MM.1S (cell line): ENCODE results near the gene FAM81A.

Experiments used
- DNase-seq: peaks from one replicate; pipeline ENCODE4 v3.0.0-alpha.2; 2015
- H2AFZ ChIP-seq: fragments of 300-600 bp; sonication (generic); 2 replicates; pipeline ENCODE4 v1.6.0; 2016; ENCODE audit warnings: antibody characterized with exemption, low read length
- H3F3A ChIP-seq: fragments of 300-600 bp; sonication (generic); 2 replicates; pipeline ENCODE4 v1.6.1; 2016; ENCODE audit warnings: mild to moderate bottlenecking, antibody characterized with exemption, low read length, moderate library complexity, mixed read lengths; ENCODE audit not compliant: insufficient read depth
- H3K27ac ChIP-seq: fragments of 300-600 bp; sonication (generic); 2 replicates; pipeline ENCODE4 v1.5.1; 2016; ENCODE audit warnings: mild to moderate bottlenecking, low read length
- H3K27me3 ChIP-seq: fragments of 300-600 bp; sonication (generic); replicated peaks from 2 replicates; pipeline ENCODE4 v1.6.0; 2016; ENCODE audit warnings: low read length; ENCODE audit not compliant: insufficient read depth
- H3K36me3 ChIP-seq: fragments of 300-600 bp; sonication (generic); replicated peaks from 2 replicates; pipeline ENCODE4 v1.6.1; 2016; ENCODE audit warnings: mild to moderate bottlenecking, low read length, mixed read lengths; ENCODE audit not compliant: insufficient read depth
- H3K4me1 ChIP-seq: fragments of 300-600 bp; sonication (generic); 2 replicates; pipeline ENCODE4 v1.6.1; 2016; ENCODE audit warnings: low read length, mixed read lengths
- H3K4me2 ChIP-seq: fragments of 300-600 bp; sonication (generic); 2 replicates; pipeline ENCODE4 v1.6.0; 2016; ENCODE audit warnings: low read depth, low read length
- H3K4me3 ChIP-seq: fragments of 300-600 bp; sonication (generic); 2 replicates; pipeline ENCODE4 v1.5.1; 2016; ENCODE audit warnings: low read length, mixed read lengths
- H3K79me2 ChIP-seq: fragments of 300-600 bp; sonication (generic); 2 replicates; pipeline ENCODE4 v1.6.1; 2016; ENCODE audit warnings: mixed run types, low read length, mixed read lengths
- H3K9ac ChIP-seq: fragments of 300-600 bp; sonication (generic); 2 replicates; pipeline ENCODE4 v1.6.1; 2016; ENCODE audit warnings: low read length, mixed read lengths
- H3K9me2 ChIP-seq: fragments of 300-600 bp; sonication (generic); replicated peaks from 2 replicates; pipeline ENCODE4 v1.6.1; 2016; ENCODE audit warnings: mild to moderate bottlenecking, low read length, mixed read lengths; ENCODE audit not compliant: insufficient read depth
- H3K9me3 ChIP-seq: fragments of 300-600 bp; sonication (generic); replicated peaks from 2 replicates; pipeline ENCODE4 v1.6.1; 2016; ENCODE audit warnings: mild to moderate bottlenecking, low read length, mixed read lengths; ENCODE audit not compliant: insufficient read depth
- H4K20me1 ChIP-seq: fragments of 300-600 bp; sonication (generic); 2 replicates; pipeline ENCODE4 v1.6.1; 2016; ENCODE audit warnings: mild to moderate bottlenecking, low read length, moderate library complexity, mixed read lengths; ENCODE audit not compliant: insufficient read depth
- EZH2 ChIP-seq: fragments of 300-600 bp; sonication (generic); optimal IDR thresholded peaks from 2 replicates; pipeline ENCODE3; 2017; ENCODE audit warnings: low read depth, mild to moderate bottlenecking, antibody characterized with exemption, low read length, mixed read lengths
- EZH2phosphoT487 ChIP-seq: fragments of 300-600 bp; sonication (generic); IDR thresholded peaks from 2 replicates; pipeline ENCODE4 v1.6.1; 2018; ENCODE audit warnings: antibody characterized with exemption, low read length
- TF ChIP-seq, protein P1 (sequence below): fragments of 300-600 bp; sonication (generic); IDR thresholded peaks from 2 replicates; pipeline ENCODE4 v1.5.1; 2016; ENCODE audit warnings: antibody characterized with exemption, low read length, mixed read lengths

Gene FAM81A

GRCh38 chr15:59550956-59551355, 113.0 kb downstream of the FAM81A start:
- no peak for DNase-seq
- TF ChIP-seq EZH2phosphoT487 (no peak), EZH2 (no peak)
- TF ChIP-seq, protein P1, sequence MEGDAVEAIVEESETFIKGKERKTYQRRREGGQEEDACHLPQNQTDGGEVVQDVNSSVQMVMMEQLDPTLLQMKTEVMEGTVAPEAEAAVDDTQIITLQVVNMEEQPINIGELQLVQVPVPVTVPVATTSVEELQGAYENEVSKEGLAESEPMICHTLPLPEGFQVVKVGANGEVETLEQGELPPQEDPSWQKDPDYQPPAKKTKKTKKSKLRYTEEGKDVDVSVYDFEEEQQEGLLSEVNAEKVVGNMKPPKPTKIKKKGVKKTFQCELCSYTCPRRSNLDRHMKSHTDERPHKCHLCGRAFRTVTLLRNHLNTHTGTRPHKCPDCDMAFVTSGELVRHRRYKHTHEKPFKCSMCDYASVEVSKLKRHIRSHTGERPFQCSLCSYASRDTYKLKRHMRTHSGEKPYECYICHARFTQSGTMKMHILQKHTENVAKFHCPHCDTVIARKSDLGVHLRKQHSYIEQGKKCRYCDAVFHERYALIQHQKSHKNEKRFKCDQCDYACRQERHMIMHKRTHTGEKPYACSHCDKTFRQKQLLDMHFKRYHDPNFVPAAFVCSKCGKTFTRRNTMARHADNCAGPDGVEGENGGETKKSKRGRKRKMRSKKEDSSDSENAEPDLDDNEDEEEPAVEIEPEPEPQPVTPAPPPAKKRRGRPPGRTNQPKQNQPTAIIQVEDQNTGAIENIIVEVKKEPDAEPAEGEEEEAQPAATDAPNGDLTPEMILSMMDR = no peak
- Histone ChIP-seq H2AFZ (no peak overlapping the region), H3K9ac (no peak overlapping the region), H3K4me3 (no peak overlapping the region), H3K9me2 (no peaks in the 10 kb centered on the region), H3K79me2 (no peaks in the 10 kb centered on the region), H3K4me2 (no peak overlapping the region), H3K27me3 (no peaks in the 10 kb centered on the region), H3K27ac (no peak overlapping the region), H3K36me3 (no peaks in the 10 kb centered on the region), H3K4me1 (no peaks in the 10 kb centered on the region), H4K20me1 (no peaks in the 10 kb centered on the region), H3F3A (no peaks in the 10 kb centered on the region), H3K9me3 (no peaks in the 10 kb centered on the region)

DNA sequence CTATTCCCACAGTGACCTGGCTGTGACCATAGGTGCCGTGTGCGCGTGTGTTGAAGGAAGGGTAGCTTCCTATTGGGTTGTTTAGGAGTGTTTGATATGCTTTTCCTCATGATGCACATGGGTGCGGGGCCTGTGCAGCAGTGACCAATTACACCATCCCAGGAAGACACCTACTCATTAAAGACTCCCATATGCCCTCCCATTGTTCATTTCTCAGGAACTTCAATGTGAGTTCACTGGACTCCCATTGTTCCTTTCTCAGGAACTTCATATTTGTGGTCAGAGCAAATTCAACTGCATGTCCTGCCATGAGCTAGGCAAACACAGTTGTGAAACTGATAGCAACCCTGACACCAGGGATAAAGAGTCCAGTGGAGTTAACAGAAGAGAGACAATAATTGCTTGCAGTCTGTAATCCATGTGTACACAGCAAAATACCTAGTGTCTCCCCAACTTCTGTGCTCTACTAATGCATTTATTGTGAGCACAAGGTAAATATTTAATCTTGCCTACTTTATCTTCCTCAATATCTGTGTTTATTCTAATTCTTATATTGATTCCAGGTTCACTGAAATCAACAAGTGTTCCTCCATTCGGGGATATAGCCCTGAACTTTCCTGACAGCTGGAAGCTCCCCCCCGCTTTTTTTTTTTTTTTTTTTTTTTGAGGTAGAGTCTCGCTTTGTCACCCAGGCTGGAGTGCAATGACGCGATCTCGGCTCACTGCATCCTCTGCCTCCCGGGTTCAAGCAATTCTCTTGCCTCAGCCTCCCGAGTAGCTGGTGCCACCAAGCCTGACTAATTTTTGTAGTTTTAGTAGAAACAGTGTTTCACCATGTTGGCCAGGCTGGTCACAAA, 116.1 kb downstream of the FAM81A start:
- no peaks in the 10 kb centered on the region for H3K27me3 ChIP-seq
- H3K9me2 ChIP-seq = no peaks in the 10 kb centered on the region
- no peaks in the 10 kb centered on the region for H4K20me1 ChIP-seq
- H3K9ac ChIP-seq = no peak overlapping the region
- TF ChIP-seq, protein P1 = no peak
- no peak overlapping the region for H3K4me2 ChIP-seq
- no peaks in the 10 kb centered on the region for H3K79me2 ChIP-seq
- H3K4me1 ChIP-seq = no peaks in the 10 kb centered on the region
- H3K4me3 ChIP-seq = no peak overlapping the region
- no peaks in the 10 kb centered on the region for H3K36me3 ChIP-seq
- H2AFZ ChIP-seq = no peak overlapping the region
- no peaks in the 10 kb centered on the region for H3K9me3 ChIP-seq
- H3K27ac ChIP-seq = no peak overlapping the region
- no peak for DNase-seq
- H3F3A ChIP-seq = no peaks in the 10 kb centered on the region

DNA sequence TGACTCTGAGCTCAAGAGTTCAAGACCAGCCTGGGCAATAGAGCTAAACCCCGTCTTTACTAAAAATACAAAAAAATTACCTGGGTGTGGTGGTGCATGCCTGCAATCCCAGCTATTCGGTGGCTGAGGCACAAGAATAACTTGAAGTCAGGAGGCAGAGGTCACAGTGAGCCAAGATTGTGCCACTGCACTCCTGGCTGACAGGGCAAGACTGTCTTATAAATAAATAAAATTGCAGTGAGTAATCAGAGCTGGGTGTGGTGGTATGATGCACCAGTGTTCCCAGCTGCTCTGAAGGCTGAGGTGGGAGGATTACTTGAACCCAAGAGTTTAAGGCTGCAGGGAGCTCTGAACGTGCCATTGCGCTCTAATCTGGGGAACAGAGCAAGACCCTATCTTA, 117.7 kb downstream of the FAM81A start:
- Histone ChIP-seq H3K9me3 (no peaks in the 10 kb centered on the region), H3F3A (no peaks in the 10 kb centered on the region), H3K79me2 (no peaks in the 10 kb centered on the region), H3K9ac (no peak overlapping the region), H3K4me2 (no peak overlapping the region), H3K27ac (no peak overlapping the region), H3K27me3 (no peaks in the 10 kb centered on the region), H3K4me1 (no peaks in the 10 kb centered on the region), H3K36me3 (no peaks in the 10 kb centered on the region), H3K9me2 (no peaks in the 10 kb centered on the region), H2AFZ (no peak overlapping the region), H4K20me1 (no peaks in the 10 kb centered on the region), H3K4me3 (no peak overlapping the region)
- no peak for DNase-seq
- no peak for TF ChIP-seq EZH2phosphoT487

GRCh38 chr15:59556380-59556779, 118.4 kb downstream of the FAM81A start:
- TF ChIP-seq EZH2phosphoT487 = no peak
- TF ChIP-seq, protein P1 = no peak
- TF ChIP-seq EZH2 = no peak
- Histone ChIP-seq H3K79me2 (no peaks in the 10 kb centered on the region), H3K9me3 (no peaks in the 10 kb centered on the region), H4K20me1 (no peaks in the 10 kb centered on the region), H3K9me2 (no peaks in the 10 kb centered on the region), H3F3A (no peaks in the 10 kb centered on the region), H3K4me2 (no peak overlapping the region), H2AFZ (no peak overlapping the region), H3K4me3 (no peak overlapping the region), H3K36me3 (no peaks in the 10 kb centered on the region), H3K9ac (no peak overlapping the region), H3K27me3 (no peaks in the 10 kb centered on the region), H3K27ac (no peak overlapping the region), H3K4me1 (no peaks in the 10 kb centered on the region)
- DNase-seq = no peak
